ENCODE measurements around the gene MARCHF4. TPM values are rescaled to one million over a fixed set of nuclear protein-coding genes. Genes with fewer than 3 reads are reported as not detected.

MARCHF4 gene
- total and polyA plus RNA-seq, 9 of the 15 experiments (the other 6 are each of a cell fraction or from before 2014, with no cell fraction given) = 0.05 TPM; not detected in 8

GRCh38 chr2:216385478-216385877 is 13.2 kb upstream of the MARCHF4 start:
- BruUV-seq (replicated peaks) = no TSS peak
- intact Hi-C loops (cut with micrococcal nuclease) = no loop called here
- WGBS (ENCODE audit: insufficient coverage, low coverage, missing lambda C conversion rate) = 0% methylated on average over 2 of the region's 2 CpGs
- no peak overlapping the region for H3K4me2 ChIP-seq (ENCODE audit: insufficient read depth, low read length)
- no peaks in the 10 kb centered on the region for H3K79me2 ChIP-seq (ENCODE audit: control insufficient read depth, insufficient read depth, low read length)
- in situ Hi-C loops (cut with MboI) = no loop called here
- H3K36me3 ChIP-seq (ENCODE audit: control insufficient read depth, insufficient read depth, low read length) = no peaks in the 10 kb centered on the region
- no peaks in the 10 kb centered on the region for H3K9me3 ChIP-seq (replicated peaks; ENCODE audit: control insufficient read depth, insufficient read depth, low read depth, low read length)
- no peak overlapping the region for H3K27ac ChIP-seq (ENCODE audit: extremely low read depth, low read depth, low read length)
- no peaks in the 10 kb centered on the region for H3K4me1 ChIP-seq (replicated peaks in 1 of 2; ENCODE audit: control insufficient read depth in 2 of 2, insufficient read depth in 2 of 2, low read length in 2 of 2)
- H3K27me3 ChIP-seq (ENCODE audit: control insufficient read depth in 2 of 2, insufficient read depth in 2 of 2, low read length in 2 of 2) = no peaks in the 10 kb centered on the region
- H4K20me1 ChIP-seq (replicated peaks; ENCODE audit: control insufficient read depth, insufficient read depth, low read length) = no peaks in the 10 kb centered on the region
- no peak overlapping the region for H3K4me3 ChIP-seq
- no peaks in the 10 kb centered on the region for H3K9me1 ChIP-seq (ENCODE audit: control insufficient read depth, insufficient read depth, low read length)
- no peak overlapping the region for H3K9ac ChIP-seq (ENCODE audit: insufficient read depth in 1 of 2, low read depth in 2 of 2, low read length in 2 of 2)
- FAIRE-seq = no peak
- ChIA-PET POLR2A (no interaction called here), CTCF (ENCODE audit: low intra/inter-chr PET ratio) (no interaction called here)
- DNase-seq (ENCODE audit: extremely low read depth in 1 of 4, low spot score in 3 of 4) = no peak
- no peak overlapping the region for H2AFZ ChIP-seq (ENCODE audit: low read depth, low read length)
- ATAC-seq = no peak
- TF ChIP-seq ZNF76 (CRISPR knock-in tag; IDR thresholded peaks at IDR 0.05; ENCODE audit: borderline replicate concordance) (no peak), FOXM1 (IDR thresholded peaks at IDR 0.05; ENCODE audit: low read depth) (no peak), FOXM1 (CRISPR knock-in tag; IDR thresholded peaks at IDR 0.05; ENCODE audit: low read depth) (no peak), FOXA3 (CRISPR knock-in tag; conservative IDR thresholded peaks at IDR 0.05 in 1 of 2, IDR thresholded peaks at IDR 0.05 in 1 of 2) (no peak), ZNF316 (IDR thresholded peaks at IDR 0.05) (peak; percentile 84), ZNF449 (CRISPR knock-in tag; IDR thresholded peaks at IDR 0.05) (no peak), RAD51 (IDR thresholded peaks at IDR 0.05; ENCODE audit: borderline replicate concordance, low read depth) (no peak), MNT (conservative IDR thresholded peaks at IDR 0.05) (no peak), MYBL2 (IDR thresholded peaks at IDR 0.05; ENCODE audit: low read depth) (no peak), MYBL2 (CRISPR knock-in tag; IDR thresholded peaks at IDR 0.05; ENCODE audit: borderline replicate concordance) (no peak), ZBTB49 (CRISPR knock-in tag; IDR thresholded peaks at IDR 0.05; ENCODE audit: borderline replicate concordance) (no peak), JUNB (CRISPR knock-in tag; conservative IDR thresholded peaks at IDR 0.05) (0 out of 2 replicates have a peak, but pooled peaks have one; percentile 15), DLX4 (CRISPR knock-in tag; IDR thresholded peaks at IDR 0.05) (no peak), NFRKB (IDR thresholded peaks at IDR 0.05; ENCODE audit: low read depth) (no peak)
- TF ChIP-seq, protein P1, sequence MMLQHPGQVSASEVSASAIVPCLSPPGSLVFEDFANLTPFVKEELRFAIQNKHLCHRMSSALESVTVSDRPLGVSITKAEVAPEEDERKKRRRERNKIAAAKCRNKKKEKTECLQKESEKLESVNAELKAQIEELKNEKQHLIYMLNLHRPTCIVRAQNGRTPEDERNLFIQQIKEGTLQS (IDR thresholded peaks at IDR 0.05) = peak; percentile 52
- TF ChIP-seq, protein P1 (CRISPR knock-in tag; conservative IDR thresholded peaks at IDR 0.05) = no peak

Measured in K562 (cell line).